Measurements from ENCODE around the gene FRMD4A. TPM values are rescaled to one million over a fixed set of nuclear protein-coding genes. Genes with fewer than 3 reads are reported as not detected.

The FRMD4A gene
- total RNA-seq, 1 donor from 2014 or later: 236 TPM

DNA sequence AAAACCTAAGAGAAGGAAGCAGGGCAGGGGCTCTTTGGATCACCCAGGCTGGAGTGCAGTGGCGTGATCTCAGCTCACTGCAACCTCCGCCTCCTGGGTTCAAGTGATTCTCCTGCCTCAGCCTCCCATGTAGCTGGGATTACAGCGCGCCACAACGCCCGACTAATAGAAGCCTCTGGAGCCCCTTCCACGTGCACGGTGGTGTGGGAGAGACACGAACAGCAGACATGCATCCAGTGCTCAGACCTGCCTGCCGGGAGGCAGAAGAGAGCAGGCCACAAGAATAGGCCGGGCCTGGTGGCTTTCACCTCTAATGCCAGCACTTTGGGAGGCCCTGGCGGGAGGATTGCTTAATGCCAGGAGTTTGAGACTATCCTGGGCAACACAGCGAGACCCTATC is 647.7 kb downstream of the FRMD4A start:
- no peaks in the 10 kb centered on the region for H3K9me3 Mint-ChIP-seq (ENCODE audit: unreplicated experiment)
- peaks cover 43% of the 10 kb centered on the region for H3K36me3 Mint-ChIP-seq (ENCODE audit: unreplicated experiment)
- peaks cover 50% of the 10 kb centered on the region for H3K4me1 Mint-ChIP-seq (ENCODE audit: unreplicated experiment)
- no peaks in the 10 kb centered on the region for H3K27me3 Mint-ChIP-seq (ENCODE audit: unreplicated experiment)
- TF ChIP-seq, protein P1, sequence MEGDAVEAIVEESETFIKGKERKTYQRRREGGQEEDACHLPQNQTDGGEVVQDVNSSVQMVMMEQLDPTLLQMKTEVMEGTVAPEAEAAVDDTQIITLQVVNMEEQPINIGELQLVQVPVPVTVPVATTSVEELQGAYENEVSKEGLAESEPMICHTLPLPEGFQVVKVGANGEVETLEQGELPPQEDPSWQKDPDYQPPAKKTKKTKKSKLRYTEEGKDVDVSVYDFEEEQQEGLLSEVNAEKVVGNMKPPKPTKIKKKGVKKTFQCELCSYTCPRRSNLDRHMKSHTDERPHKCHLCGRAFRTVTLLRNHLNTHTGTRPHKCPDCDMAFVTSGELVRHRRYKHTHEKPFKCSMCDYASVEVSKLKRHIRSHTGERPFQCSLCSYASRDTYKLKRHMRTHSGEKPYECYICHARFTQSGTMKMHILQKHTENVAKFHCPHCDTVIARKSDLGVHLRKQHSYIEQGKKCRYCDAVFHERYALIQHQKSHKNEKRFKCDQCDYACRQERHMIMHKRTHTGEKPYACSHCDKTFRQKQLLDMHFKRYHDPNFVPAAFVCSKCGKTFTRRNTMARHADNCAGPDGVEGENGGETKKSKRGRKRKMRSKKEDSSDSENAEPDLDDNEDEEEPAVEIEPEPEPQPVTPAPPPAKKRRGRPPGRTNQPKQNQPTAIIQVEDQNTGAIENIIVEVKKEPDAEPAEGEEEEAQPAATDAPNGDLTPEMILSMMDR (IDR thresholded peaks at IDR 0.05): no peak
- DNase-seq (ENCODE audit: extremely low spot score, unreplicated experiment): no peak
- H3K4me3 Mint-ChIP-seq (ENCODE audit: unreplicated experiment): no peak overlapping the region
- H3K27ac Mint-ChIP-seq (ENCODE audit: unreplicated experiment): peak overlapping the region; percentile 44

DNA sequence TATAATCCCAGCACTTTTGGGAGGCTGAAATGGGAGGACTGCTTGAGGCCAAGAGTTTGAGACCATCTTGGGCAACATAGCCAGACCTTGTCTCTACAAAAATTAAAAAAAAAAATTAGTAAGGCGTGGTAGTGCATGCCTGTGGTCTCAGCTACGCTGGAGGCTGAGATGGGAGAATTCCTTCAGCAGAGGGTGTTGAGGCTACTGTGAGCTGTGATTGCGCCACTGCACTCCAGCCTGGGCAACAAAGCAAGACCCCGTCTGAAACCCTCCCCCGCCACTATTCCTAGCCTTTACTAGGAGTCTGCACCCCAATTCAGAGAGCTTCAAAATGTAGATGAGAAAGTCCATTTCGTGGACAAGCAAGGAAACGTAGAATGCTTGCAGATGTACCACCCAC is 648.8 kb downstream of the FRMD4A start:
- TF ChIP-seq, protein P1 (IDR thresholded peaks at IDR 0.05): no peak
- peaks cover 45% of the 10 kb centered on the region for H3K4me1 Mint-ChIP-seq (ENCODE audit: unreplicated experiment)
- no peaks in the 10 kb centered on the region for H3K9me3 Mint-ChIP-seq (ENCODE audit: unreplicated experiment)
- no peaks in the 10 kb centered on the region for H3K27me3 Mint-ChIP-seq (ENCODE audit: unreplicated experiment)
- no peak overlapping the region for H3K27ac Mint-ChIP-seq (ENCODE audit: unreplicated experiment)
- no peak for DNase-seq (ENCODE audit: extremely low spot score, unreplicated experiment)
- peaks cover 49% of the 10 kb centered on the region for H3K36me3 Mint-ChIP-seq (ENCODE audit: unreplicated experiment)
- no peak overlapping the region for H3K4me3 Mint-ChIP-seq (ENCODE audit: unreplicated experiment)

DNA sequence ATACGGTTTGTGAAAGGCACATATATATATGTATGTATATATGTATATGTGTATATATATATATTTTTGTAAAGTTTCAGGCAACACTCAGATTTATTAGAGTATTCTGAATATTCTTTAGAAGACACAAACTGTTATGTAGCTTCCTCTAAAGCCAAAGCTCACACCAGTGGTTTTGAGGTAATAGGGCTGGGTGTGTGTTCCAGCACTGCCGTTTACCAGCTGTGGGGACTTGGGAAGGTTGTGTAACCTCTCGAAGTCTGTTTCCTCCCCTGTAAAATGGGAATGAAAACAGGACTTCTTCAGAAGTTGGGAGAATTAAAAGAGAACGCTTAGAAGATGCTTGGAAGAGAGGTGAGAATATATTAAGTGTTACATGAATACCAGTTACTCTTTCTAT is 649.2 kb downstream of the FRMD4A start:
- TF ChIP-seq, protein P1 (IDR thresholded peaks at IDR 0.05): no peak
- H3K4me3 Mint-ChIP-seq (ENCODE audit: unreplicated experiment): no peak overlapping the region
- peaks cover 50% of the 10 kb centered on the region for H3K36me3 Mint-ChIP-seq (ENCODE audit: unreplicated experiment)
- no peak for DNase-seq (ENCODE audit: extremely low spot score, unreplicated experiment)
- H3K9me3 Mint-ChIP-seq (ENCODE audit: unreplicated experiment): no peaks in the 10 kb centered on the region
- H3K27ac Mint-ChIP-seq (ENCODE audit: unreplicated experiment): peak overlapping the region; percentile 61
- H3K4me1 Mint-ChIP-seq (ENCODE audit: unreplicated experiment): peaks cover 40% of the 10 kb centered on the region
- H3K27me3 Mint-ChIP-seq (ENCODE audit: unreplicated experiment): no peaks in the 10 kb centered on the region

DNA sequence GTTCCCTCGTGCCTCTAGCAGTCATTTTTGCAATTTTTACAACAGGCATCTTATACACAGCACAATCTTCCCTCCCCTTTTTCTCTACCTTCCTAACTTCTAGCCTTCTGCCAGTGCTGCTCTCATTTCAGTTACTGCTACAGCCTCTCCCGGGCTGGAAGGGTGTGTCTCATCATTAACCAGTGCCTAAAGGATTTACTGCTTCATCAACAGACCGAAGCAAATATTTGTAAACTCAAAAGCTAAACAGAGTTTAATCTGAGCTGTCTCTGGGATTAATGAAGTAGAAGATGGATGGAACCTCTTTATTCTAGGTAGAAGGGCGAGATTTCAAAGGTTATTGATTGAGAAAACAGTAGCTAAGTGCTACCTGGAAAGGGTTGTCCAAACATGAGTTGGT is 649.6 kb downstream of the FRMD4A start:
- H3K36me3 Mint-ChIP-seq (ENCODE audit: unreplicated experiment): peaks cover 46% of the 10 kb centered on the region
- no peaks in the 10 kb centered on the region for H3K9me3 Mint-ChIP-seq (ENCODE audit: unreplicated experiment)
- H3K27me3 Mint-ChIP-seq (ENCODE audit: unreplicated experiment): no peaks in the 10 kb centered on the region
- DNase-seq (ENCODE audit: extremely low spot score, unreplicated experiment): no peak
- H3K4me3 Mint-ChIP-seq (ENCODE audit: unreplicated experiment): no peak overlapping the region
- peak overlapping the region; percentile 20 for H3K27ac Mint-ChIP-seq (ENCODE audit: unreplicated experiment)
- H3K4me1 Mint-ChIP-seq (ENCODE audit: unreplicated experiment): peaks cover 36% of the 10 kb centered on the region
- TF ChIP-seq, protein P1 (IDR thresholded peaks at IDR 0.05): no peak

DNA sequence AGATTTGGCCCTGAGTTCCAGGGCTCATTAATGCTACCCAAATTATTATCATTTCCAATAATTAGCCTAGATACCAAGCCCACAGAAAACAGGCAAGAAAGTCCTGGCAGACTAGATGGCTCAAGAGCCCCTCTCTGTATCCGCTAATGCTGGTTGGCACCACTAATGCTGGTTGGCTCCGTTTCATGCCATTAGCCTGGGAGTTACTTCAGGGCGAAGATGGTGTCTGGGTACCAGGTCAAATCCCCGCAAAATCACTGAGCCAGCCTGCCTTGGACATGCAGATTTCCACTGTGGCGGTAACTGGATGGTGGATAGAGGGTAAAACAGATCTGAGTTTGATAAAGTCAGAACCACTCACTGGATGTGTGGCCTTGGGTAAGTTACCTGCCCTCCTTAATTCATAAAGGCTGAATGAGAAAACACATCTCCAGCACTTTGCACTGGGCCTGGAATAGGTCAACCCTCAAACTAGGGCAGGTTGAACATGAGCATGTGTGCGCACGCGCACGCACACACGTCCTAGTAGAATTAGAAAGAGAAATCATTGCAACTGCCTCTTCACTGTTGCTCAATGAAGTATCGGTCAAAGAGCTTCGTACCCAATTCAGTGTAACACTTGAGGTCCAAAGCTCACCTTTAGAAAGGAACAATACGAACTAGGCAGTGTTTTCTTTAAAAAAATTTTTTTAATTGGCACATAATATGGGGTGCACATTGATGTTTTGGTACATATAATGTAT is 652.5 kb downstream of the FRMD4A start:
- H3K27ac Mint-ChIP-seq (ENCODE audit: unreplicated experiment): no peak overlapping the region
- no peak overlapping the region for H3K4me3 Mint-ChIP-seq (ENCODE audit: unreplicated experiment)
- H3K9me3 Mint-ChIP-seq (ENCODE audit: unreplicated experiment): no peaks in the 10 kb centered on the region
- no peak for DNase-seq (ENCODE audit: extremely low spot score, unreplicated experiment)
- H3K36me3 Mint-ChIP-seq (ENCODE audit: unreplicated experiment): peaks cover 50% of the 10 kb centered on the region
- no peaks in the 10 kb centered on the region for H3K27me3 Mint-ChIP-seq (ENCODE audit: unreplicated experiment)
- TF ChIP-seq, protein P1 (IDR thresholded peaks at IDR 0.05): no peak
- peaks cover 12% of the 10 kb centered on the region for H3K4me1 Mint-ChIP-seq (ENCODE audit: unreplicated experiment)

Data from osteocyte (in vitro differentiated cells).